Activated naive CD8-positive, alpha-beta T cell treated with anti-CD3 and anti-CD28 coated beads, Interleukin-2, amount 10 ng/mL, durations not matched to agents 7 days and 5 days (primary cell): Measurements from ENCODE around the gene FITM2. TPM values are rescaled to one million over a fixed set of nuclear protein-coding genes. Genes with fewer than 3 reads are reported as not detected.

Experiments
- ATAC-seq: fragments of 150-1000 bp; cut with Tn5 transposase; one replicate; pipeline ENCODE4 v1.10.0; 2021; ENCODE audit warnings: low read depth, moderate library complexity
- POLR2A ChIA-PET: fragments of 350-600 bp; sonication (Branson Sonifier 250); formaldehyde crosslinking; loops from one replicate; lab custom pipeline; 2021; ENCODE audit warnings: antibody characterized with exemption; lab: Charles Lee
- DNase-seq: peaks from one replicate; pipeline ENCODE4 v3.0.0; 2021
- H3K27ac Mint-ChIP-seq: one replicate; pipeline ENCODE4 v1.8.0; 2022; ENCODE audit warnings: mild to moderate bottlenecking, mixed read lengths
- H3K27me3 Mint-ChIP-seq: one replicate; pipeline ENCODE4 v1.8.0; 2022; ENCODE audit warnings: mild to moderate bottlenecking, moderate library complexity, mixed read lengths
- H3K36me3 Mint-ChIP-seq: one replicate; pipeline ENCODE4 v1.8.0; 2021; ENCODE audit warnings: mild to moderate bottlenecking, mixed read lengths
- H3K4me1 Mint-ChIP-seq: one replicate; pipeline ENCODE4 v1.8.0; 2021; ENCODE audit warnings: mixed read lengths
- H3K4me3 Mint-ChIP-seq: one replicate; pipeline ENCODE4 v1.8.0; 2022; ENCODE audit warnings: mild to moderate bottlenecking, moderate library complexity, mixed read lengths
- H3K9me3 Mint-ChIP-seq: one replicate; pipeline ENCODE4 v1.8.0; 2021; ENCODE audit warnings: mixed read lengths
- total RNA-seq, 2 experiments: library from RNA; stranded (reverse); gene quantifications; one replicate each; pipeline ENCODE4 v1.2.3, GENCODE V29; 2021

Gene FITM2
- total RNA-seq, 2 experiments from 2014 or later, result 4.2 to 4.5 TPM

- Mint-ChIP-seq H3K27me3 (peaks cover 6% of the 10 kb centered on the region), H3K36me3 (peaks cover 3% of the 10 kb centered on the region), H3K9me3 (no peaks in the 10 kb centered on the region), H3K27ac (no peak overlapping the region), H3K4me3 (no peak overlapping the region), H3K4me1 (no peaks in the 10 kb centered on the region)
- POLR2A ChIA-PET, result no interaction called here
- ATAC-seq, result no peak
- no peak for DNase-seq
Measured at GRCh38 chr20:44287272-44288097, 23.5 kb downstream of the FITM2 start.

GRCh38 chr20:44284032-44284431, 27.0 kb downstream of the FITM2 start:
- H3K27me3 Mint-ChIP-seq, result peaks cover 6% of the 10 kb centered on the region
- H3K36me3 Mint-ChIP-seq, result peaks cover 3% of the 10 kb centered on the region
- no peak overlapping the region for H3K4me3 Mint-ChIP-seq
- no peaks in the 10 kb centered on the region for H3K9me3 Mint-ChIP-seq
- POLR2A ChIA-PET, result no interaction called here
- H3K27ac Mint-ChIP-seq, result no peak overlapping the region
- no peak for ATAC-seq
- no peaks in the 10 kb centered on the region for H3K4me1 Mint-ChIP-seq
- no peak for DNase-seq

- Mint-ChIP-seq H3K27ac (no peak overlapping the region), H3K4me1 (no peaks in the 10 kb centered on the region), H3K27me3 (peaks cover 6% of the 10 kb centered on the region), H3K36me3 (no peaks in the 10 kb centered on the region), H3K4me3 (no peak overlapping the region), H3K9me3 (no peaks in the 10 kb centered on the region)
- ATAC-seq (no peak), DNase-seq (no peak)
- POLR2A ChIA-PET, result no interaction called here
Measured at GRCh38 chr20:44282192-44282591, 28.8 kb downstream of the FITM2 start.

GRCh38 chr20:44280387-44280786, 30.6 kb downstream of the FITM2 start:
- no peak for ATAC-seq
- POLR2A ChIA-PET, result no interaction called here
- no peaks in the 10 kb centered on the region for H3K4me1 Mint-ChIP-seq

GRCh38 chr20:44279228-44279627, 31.8 kb downstream of the FITM2 start:
- H3K4me1 Mint-ChIP-seq, result no peaks in the 10 kb centered on the region
- no peak overlapping the region for H3K27ac Mint-ChIP-seq
- no peaks in the 10 kb centered on the region for H3K27me3 Mint-ChIP-seq
- ATAC-seq (no peak), DNase-seq (no peak)
- H3K36me3 Mint-ChIP-seq, result no peaks in the 10 kb centered on the region
- H3K9me3 Mint-ChIP-seq, result no peaks in the 10 kb centered on the region
- H3K4me3 Mint-ChIP-seq, result no peak overlapping the region
- POLR2A ChIA-PET, result no interaction called here

More at GRCh38 chr20:44280387-44280786, 30.6 kb downstream of the FITM2 start:
- Mint-ChIP-seq H3K36me3 (no peaks in the 10 kb centered on the region), H3K27ac (no peak overlapping the region), H3K27me3 (no peaks in the 10 kb centered on the region), H3K9me3 (no peaks in the 10 kb centered on the region), H3K4me3 (no peak overlapping the region)
- DNase-seq, result no peak

- ATAC-seq (no peak), DNase-seq (no peak)
- no peaks in the 10 kb centered on the region for H3K27me3 Mint-ChIP-seq
- no peak overlapping the region for H3K4me3 Mint-ChIP-seq
- H3K4me1 Mint-ChIP-seq, result no peaks in the 10 kb centered on the region
- no peaks in the 10 kb centered on the region for H3K36me3 Mint-ChIP-seq
- H3K9me3 Mint-ChIP-seq, result no peaks in the 10 kb centered on the region
- H3K27ac Mint-ChIP-seq, result no peak overlapping the region
- POLR2A ChIA-PET, result no interaction called here
Measured at GRCh38 chr20:44274303-44275017, 36.5 kb downstream of the FITM2 start.

GRCh38 chr20:44273231-44274215, 37.5 kb downstream of the FITM2 start:
- Mint-ChIP-seq H3K36me3 (no peaks in the 10 kb centered on the region), H3K4me1 (no peaks in the 10 kb centered on the region), H3K27ac (no peak overlapping the region), H3K9me3 (no peaks in the 10 kb centered on the region), H3K27me3 (no peaks in the 10 kb centered on the region), H3K4me3 (no peak overlapping the region)
- DNase-seq (no peak), ATAC-seq (no peak)
- POLR2A ChIA-PET, result no interaction called here

GRCh38 chr20:44271915-44272663, 38.9 kb downstream of the FITM2 start:
- no peak overlapping the region for H3K27ac Mint-ChIP-seq
- no peaks in the 10 kb centered on the region for H3K9me3 Mint-ChIP-seq
- no peaks in the 10 kb centered on the region for H3K4me1 Mint-ChIP-seq
- no peaks in the 10 kb centered on the region for H3K36me3 Mint-ChIP-seq
- POLR2A ChIA-PET, result no interaction called here
- H3K4me3 Mint-ChIP-seq, result no peak overlapping the region
- DNase-seq (no peak), ATAC-seq (no peak)
- no peaks in the 10 kb centered on the region for H3K27me3 Mint-ChIP-seq

- POLR2A ChIA-PET, result no interaction called here
- DNase-seq (no peak), ATAC-seq (no peak)
- no peaks in the 10 kb centered on the region for H3K4me1 Mint-ChIP-seq
- H3K9me3 Mint-ChIP-seq, result no peaks in the 10 kb centered on the region
- H3K27me3 Mint-ChIP-seq, result no peaks in the 10 kb centered on the region
- H3K36me3 Mint-ChIP-seq, result no peaks in the 10 kb centered on the region
- H3K4me3 Mint-ChIP-seq, result no peak overlapping the region
- no peak overlapping the region for H3K27ac Mint-ChIP-seq
Measured at GRCh38 chr20:44268802-44269201, 42.2 kb downstream of the FITM2 start.

- Mint-ChIP-seq H3K27ac (no peak overlapping the region), H3K36me3 (no peaks in the 10 kb centered on the region), H3K4me1 (no peaks in the 10 kb centered on the region), H3K27me3 (peaks cover 2% of the 10 kb centered on the region), H3K9me3 (no peaks in the 10 kb centered on the region), H3K4me3 (no peak overlapping the region)
- POLR2A ChIA-PET, result interaction anchor here (0.8 kb wide), 1 partner anchor 11 kb away, joined by 3 read pairs; no protein-coding TSS in a partner anchor
- no peak for DNase-seq
- no peak for ATAC-seq
Measured at GRCh38 chr20:44264287-44264686, 46.7 kb downstream of the FITM2 start.

- POLR2A ChIA-PET, result no interaction called here
- Mint-ChIP-seq H3K36me3 (no peaks in the 10 kb centered on the region), H3K4me3 (no peak overlapping the region), H3K4me1 (no peaks in the 10 kb centered on the region), H3K9me3 (no peaks in the 10 kb centered on the region), H3K27ac (no peak overlapping the region), H3K27me3 (peaks cover 2% of the 10 kb centered on the region)
- DNase-seq (no peak), ATAC-seq (no peak)
Measured at GRCh38 chr20:44258226-44258890, 52.6 kb downstream of the FITM2 start.

GRCh38 chr20:44256961-44257360, 54.0 kb downstream of the FITM2 start:
- no peaks in the 10 kb centered on the region for H3K9me3 Mint-ChIP-seq
- POLR2A ChIA-PET, result no interaction called here
- no peak overlapping the region for H3K4me3 Mint-ChIP-seq
- ATAC-seq (no peak), DNase-seq (no peak)
- H3K27ac Mint-ChIP-seq, result no peak overlapping the region
- no peaks in the 10 kb centered on the region for H3K4me1 Mint-ChIP-seq
- H3K27me3 Mint-ChIP-seq, result peaks cover 2% of the 10 kb centered on the region
- no peaks in the 10 kb centered on the region for H3K36me3 Mint-ChIP-seq
